Raji (cell line): ENCODE results near the gene CD58.

ENCODE experiments used
- POLR2A ChIP-seq: IDR thresholded peaks from 2 replicates; pipeline ENCODE4 v1.6.1; 2011; ENCODE audit warnings: low read depth, low read length, control low read depth; ENCODE audit not compliant: insufficient read depth

Gene CD58

DNA sequence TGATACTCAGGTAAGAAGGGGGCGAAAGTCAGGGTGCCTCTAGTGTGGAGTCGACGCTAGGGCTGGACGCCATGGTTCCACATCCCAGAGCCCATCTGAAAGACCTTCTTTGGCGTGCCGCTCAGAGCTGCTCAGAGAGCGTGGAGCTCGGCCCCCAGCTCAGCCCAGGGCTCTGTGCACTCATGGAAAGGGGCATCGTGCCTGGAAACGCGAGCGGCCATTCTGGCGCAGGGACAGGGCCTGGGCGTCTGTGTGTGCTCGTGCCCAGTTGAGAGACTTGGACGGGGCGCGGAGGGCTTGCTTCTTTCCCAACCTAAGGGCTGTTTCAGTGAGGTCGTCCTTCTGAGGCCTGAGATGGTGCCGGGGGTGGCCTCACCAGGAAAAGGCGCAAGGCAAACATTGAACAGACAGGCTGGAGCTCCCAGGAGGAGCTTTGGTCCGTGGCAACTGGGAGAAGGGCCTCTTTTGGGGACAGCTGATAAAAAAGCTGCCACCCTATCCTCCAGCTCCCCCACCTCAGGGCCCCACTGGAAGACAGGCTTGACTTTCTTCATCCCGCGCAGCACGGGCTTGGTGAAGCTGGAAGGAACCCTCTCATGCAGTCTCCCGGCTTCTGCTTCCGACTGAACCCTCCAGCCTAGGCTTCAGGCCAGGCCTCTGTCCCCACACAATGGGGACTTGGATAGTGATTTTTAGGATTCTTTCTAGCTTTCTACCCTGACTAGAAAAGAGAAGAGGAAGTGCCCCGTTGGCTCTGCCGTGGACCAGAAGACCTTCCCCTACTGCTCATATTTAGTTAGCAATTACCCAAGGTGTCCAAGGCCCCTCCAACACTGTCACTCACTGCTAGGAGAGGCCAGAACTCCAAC is 77.1 kb downstream of the CD58 start:
- TF ChIP-seq POLR2A, result no peak

DNA sequence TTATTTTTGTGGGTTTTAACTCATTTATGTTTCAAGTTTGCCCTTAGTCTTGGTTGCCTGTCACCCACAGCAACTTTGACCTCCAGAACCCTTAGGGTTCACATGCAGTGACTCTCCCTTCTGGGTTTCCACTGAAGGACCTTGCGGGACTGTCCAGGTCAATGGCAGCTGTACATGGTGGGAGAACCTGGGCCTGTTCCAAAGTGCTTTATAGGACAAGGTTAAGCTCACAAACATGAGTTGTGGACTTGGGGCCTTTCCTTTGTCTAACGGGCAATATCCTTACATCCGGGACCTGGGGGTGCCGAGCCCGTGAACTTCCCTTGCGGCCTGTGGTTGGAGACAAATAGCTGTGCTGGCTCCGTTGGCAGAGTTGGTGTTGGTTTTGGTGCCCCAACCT is 77.8 kb downstream of the CD58 start:
- TF ChIP-seq POLR2A, result no peak

DNA sequence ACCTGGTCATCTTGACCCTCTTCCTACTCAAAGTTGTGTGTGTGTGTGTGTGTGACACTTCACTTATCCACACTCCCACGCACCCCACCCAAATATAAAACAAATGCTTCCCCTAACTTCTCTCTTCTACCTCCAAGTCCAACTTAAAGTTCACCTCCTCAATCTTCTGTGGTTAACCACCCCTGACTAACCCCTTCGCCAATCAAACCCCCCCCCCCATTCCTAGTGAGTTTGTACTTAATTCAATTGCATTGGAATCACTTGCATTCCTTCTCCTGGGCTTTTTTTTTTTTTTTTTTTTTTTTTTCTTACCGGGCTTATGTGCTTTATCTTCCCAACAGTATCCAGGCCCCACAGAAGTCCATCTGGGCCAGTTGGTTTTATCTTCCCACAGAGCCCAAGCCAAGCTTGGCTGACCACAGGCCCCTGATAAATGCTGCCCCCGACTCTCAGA is 78.4 kb downstream of the CD58 start:
- no peak for TF ChIP-seq POLR2A

DNA sequence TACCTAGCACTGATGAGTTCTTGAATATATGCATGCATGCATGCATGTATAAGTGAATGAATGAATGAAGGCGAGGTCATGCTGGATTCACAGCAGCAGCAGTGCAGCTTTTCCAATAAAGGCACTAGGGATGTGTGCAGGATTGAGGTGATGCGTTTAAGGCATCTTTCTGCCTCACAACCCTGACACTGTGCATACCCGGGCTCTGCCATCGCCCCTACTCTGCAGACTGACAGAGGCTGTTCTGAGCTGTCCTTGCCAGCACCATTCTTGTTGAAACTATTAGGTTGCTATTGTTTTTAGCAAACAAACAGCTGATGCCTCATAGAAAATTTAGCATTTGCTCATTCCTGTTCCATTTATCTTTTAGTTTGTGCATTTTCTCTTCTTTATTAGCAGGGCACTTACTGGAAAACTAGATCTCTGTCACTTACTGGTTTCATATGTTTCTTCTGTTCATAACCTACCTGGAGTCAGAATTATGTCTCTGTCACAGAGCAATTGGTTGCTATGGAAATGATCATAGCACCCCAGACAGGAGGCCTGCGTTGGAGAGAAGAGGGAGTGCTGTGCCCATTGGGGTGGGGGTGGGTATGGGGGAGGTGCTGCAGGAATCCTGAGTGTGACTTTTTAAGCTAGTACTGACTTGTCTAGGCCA is 79.0 kb downstream of the CD58 start:
- TF ChIP-seq POLR2A, result no peak

DNA sequence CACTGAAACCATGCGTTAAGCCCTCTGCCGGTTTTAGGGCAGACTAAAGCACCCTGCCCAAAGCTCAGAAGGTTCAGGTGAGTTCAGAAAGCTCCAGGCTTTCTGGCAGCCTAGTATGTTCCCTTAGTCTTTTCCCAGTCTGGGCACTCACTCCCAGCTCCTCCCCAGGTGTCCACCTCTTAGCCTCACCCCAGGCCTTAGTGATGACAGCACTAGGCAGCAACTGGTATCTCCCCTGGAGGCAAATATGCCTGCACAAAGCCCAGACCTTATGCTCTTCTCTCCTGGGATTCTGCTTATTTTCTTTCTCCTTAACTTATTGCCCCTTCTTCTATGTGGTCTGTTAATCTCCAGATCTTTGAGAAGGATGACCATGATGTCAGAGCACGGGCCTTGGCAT is 80.2 kb downstream of the CD58 start:
- no peak for TF ChIP-seq POLR2A

DNA sequence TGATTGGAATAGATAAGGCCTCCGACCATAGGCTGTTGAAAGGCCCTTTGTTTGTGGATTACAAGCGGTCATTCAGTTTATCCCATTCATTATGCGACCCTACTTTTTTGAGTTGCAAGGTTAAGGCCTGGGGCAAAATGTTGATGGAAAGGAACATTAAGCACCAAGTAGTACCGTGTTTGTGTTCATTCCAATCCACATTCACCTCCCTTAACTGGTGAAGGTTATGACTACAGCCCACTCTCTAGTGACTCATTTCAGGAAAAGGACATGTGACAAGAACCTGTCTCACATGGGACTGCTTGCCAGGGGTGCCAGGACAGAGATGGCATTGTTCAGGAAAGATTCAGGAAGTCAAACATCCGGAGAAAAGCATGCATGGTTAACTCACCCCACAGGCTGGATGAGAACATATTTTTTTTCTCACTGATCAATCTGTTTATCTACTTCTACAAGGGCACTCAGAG is 81.6 kb downstream of the CD58 start:
- no peak for TF ChIP-seq POLR2A

DNA sequence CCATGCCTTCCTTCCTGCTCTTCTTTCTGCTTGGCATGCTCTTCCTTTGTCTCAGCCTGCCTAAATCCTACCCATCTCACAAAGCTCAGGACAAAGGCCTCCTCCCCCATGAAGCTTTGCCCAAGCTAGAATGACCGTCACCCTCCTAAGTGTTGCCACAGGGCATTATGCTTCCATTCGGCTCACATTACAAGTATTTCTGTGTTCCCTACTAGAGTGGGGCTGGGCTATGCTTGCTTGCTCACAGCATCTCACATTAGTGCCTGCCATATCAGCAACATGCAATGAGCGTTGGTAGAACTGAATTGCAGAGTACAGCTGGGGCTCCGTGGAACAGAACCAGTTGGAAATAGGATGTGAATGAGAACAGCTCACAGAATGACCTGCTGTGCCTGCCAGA is 82.8 kb downstream of the CD58 start:
- TF ChIP-seq POLR2A, result no peak

DNA sequence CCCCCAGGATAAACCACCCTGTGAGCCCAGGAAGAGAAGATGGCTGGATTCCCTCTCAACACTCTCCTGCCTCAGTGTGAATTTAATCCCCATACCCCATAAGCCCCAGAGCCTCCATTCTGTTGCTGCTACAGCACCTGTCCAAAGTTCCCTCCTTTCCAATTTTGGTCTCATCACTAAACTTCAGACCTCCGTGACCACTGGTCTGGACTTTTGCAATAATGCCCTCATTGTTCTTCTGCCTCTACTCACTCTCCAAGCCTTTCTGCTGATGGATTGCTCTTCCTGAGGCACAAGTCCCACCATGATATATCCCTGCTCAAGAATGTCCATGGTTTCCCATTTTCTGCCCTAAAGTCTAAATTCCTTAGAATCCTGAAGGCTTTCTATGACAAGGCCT is 83.2 kb downstream of the CD58 start:
- TF ChIP-seq POLR2A, result no peak

DNA sequence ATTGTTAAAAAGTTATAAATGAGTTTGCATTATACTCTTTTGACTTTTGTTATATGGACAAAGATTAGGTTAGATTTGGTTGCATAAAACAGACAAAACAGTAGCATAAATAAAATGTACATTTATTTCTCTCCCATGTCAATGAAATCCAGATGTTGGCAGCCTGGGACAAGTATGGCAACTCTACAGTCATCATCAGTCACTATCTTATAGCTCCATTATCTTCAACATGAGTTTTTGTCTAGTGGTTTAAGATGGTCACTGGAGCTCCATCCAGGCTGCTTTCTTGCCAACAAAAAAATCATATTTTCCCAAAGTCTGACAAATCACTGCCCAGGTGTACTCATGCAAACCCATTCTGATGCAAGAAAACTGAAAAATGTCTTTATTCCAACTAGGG is 83.8 kb downstream of the CD58 start:
- no peak for TF ChIP-seq POLR2A

DNA sequence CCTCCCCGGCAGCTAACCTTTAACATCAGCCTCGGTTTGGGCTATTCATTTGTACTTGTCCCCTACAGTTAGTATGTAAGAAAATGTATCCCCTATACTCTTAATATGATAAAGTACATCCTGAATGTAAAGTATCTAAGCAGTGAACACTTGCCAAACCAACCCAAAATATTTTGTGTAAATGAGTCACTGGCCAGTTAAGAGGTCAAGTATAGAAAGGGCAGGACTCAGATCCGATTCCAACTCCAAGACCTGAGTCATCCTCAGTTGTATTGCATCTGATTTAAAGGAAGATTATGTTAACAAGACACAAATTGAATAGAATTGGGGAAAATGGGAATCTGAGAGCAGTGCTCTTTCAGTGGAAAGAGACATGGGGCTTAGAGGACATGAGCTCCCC is 84.4 kb downstream of the CD58 start:
- TF ChIP-seq POLR2A, result no peak

DNA sequence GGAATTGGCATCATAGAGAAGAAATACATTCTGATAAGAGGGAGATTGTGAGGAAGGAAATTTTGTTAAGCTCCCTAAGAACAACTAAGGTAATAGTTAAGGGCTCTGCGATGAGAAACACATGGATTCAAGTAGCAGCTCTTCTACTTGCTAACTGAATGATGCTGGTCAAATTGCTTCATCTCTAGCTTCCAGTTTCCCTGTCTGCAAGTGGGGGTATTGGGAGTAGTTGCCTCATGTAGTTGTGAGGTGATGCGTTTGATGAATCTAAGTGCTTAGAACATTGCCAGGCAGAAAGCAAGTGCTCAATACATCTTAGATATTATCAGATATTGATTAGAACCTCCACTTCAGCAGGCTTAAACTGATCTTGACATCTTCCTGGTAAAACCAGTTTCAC is 84.8 kb downstream of the CD58 start:
- no peak for TF ChIP-seq POLR2A

DNA sequence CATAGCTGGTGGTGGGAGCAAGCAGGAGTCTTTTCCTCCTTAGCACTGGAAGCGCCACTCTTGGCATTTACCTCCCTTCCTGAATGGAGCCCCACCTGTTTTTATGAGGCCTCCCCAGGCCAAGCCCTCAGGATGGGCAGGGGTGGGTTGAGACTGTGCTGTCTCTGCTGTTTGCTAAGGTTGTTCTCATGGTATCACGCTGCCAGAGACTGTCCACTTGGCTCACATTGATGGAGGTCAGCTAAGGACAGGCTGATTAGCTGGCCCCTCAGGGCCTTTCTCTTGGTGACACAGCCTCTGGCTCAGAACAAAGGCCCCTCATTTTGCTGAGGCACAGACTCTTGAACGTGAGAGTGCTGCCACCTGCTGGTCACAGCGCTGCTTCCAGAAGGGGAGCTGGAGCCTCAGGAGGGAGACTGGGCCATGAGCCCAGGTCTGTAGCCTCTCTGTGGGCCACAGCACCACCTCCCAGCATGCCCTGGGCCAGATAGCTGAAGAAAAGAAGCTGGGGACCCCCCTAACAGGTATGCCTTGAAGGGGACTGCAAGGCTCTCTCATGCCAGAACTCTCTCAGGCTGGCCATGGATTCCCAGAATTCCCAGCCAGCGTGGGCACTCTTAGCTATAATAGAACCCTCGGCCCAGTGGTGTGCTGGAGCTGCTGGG is 85.6 kb downstream of the CD58 start:
- no peak for TF ChIP-seq POLR2A

DNA sequence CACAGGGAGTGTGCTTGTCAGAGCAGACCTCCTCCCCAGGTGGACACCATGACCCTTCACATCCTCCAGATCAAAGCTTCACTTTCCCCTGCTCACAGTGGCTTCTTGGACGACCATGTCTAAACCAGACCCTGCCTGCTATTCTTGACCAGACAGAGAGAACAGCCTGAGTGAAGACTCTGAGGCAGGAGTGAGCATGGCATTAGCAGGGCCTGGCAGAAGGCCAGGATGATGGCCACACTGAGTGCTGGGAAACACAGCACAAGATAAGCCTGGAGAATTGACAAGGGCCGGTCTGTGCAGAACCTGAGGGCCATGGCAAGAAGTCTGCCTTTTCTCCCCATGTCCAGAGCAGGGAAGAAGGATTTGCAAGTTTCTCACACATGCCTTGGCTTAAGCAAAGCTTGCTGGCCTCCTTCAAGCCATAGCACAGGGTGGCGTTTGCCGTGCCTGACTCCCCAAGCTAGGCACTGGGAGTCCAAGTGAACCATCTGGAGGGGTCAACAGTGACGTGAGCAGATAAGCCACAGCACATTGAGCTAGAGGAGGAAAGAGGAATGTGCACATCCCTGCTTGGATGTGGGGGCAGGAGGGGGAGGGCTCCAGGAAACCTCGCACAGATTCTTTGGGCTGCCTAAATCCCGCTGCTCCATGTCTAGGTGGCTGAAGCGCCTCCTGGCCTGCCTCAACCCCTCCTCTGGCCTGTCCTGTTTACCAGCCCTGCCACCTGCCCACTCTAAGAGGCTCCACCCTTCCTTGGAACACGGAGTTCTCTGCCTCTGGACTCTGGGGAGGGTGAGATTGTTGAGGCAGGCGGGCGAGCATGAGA is 87.1 kb downstream of the CD58 start:
- no peak for TF ChIP-seq POLR2A

DNA sequence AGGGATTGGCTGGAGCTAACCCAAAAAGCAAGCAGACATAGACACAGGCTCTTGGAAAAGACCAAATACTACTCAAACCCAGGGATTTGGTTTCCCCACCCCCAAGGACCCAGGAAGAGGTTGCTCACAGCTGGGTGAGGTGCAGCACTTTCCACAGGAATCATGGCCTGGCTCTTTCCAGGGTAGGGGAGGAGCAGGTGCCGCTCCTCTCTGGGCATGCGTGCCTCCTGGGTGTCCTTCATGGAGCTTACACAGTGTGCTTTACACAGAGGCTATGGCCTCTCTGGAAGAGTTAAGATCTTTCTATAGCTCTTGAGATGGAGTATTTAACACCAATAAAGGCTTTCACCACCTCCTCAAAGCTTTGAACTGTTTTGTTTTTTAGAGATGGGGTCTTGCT is 88.3 kb downstream of the CD58 start:
- no peak for TF ChIP-seq POLR2A

DNA sequence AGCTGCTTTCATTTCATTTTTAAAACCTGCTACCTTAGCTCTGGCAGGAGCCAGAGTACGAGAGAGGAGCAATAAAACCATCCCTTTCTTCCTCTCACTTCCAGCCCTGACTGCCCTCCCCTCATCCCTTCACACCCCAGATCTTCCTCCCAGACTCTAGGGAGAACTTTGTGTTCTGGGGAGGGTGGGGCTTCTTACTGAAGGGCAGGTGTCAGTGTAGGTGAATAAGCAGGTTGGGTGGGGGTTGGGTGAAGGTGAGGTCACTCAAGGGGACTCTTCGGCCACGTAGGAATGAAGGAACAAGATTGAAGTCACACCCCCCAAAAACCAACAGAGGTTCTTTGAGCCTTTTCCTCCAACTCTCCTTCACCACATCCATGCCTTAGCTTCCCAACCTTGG is 88.9 kb downstream of the CD58 start:
- TF ChIP-seq POLR2A, result no peak

DNA sequence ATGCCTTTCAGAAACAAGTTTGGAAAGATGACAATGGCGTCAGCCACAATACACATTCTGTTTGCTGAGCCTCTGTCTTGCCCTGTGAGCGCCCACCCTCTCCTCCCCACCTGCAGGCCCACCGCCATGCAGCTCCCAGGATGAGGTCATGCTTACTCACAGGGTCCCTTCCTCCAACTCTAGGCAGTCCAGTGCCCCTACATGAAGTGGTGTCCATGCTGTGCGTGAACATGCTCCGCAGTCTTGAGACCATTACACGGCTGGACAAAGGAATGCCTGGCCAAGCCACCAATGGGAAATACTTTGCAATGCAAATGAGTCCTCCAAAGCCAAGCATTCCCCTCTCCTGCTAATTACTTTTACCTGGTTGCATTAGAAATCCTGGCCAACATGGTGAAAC is 92.2 kb downstream of the CD58 start:
- TF ChIP-seq POLR2A, result no peak

DNA sequence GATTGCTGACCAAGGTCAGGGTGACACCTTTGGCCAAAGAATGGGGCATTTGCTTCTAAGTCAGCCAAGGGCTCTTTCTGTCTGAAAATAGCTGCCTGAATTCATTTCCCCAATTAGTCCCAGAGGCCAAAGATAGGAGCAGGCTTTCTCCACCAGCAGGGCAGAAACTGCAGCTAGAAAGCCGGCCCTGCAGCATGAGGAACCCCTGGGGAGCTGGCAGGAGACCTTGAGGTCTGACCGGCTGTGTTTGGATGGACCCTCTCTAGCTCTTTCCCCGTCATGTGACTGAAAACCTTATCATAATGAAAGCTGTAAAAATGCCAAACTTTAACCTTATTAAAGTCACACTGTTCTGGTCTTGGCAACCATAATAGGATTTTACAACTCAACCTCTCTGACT is 93.4 kb downstream of the CD58 start:
- no peak for TF ChIP-seq POLR2A
